NCI-H748 treated with DMSO at 0.1 percent for 48 hours (cell line): ENCODE results near the gene MAPKAPK5.
"Not testable (repeated sequence)": the region's sequence is repeated elsewhere in the genome, so short reads cannot be mapped to it uniquely, and the experiment has no call there.

ENCODE experiments used
- DNase-seq: peaks from one replicate; lab custom pipeline; 2025; lab: John Stamatoyannopoulos, UW

Gene MAPKAPK5

DNA sequence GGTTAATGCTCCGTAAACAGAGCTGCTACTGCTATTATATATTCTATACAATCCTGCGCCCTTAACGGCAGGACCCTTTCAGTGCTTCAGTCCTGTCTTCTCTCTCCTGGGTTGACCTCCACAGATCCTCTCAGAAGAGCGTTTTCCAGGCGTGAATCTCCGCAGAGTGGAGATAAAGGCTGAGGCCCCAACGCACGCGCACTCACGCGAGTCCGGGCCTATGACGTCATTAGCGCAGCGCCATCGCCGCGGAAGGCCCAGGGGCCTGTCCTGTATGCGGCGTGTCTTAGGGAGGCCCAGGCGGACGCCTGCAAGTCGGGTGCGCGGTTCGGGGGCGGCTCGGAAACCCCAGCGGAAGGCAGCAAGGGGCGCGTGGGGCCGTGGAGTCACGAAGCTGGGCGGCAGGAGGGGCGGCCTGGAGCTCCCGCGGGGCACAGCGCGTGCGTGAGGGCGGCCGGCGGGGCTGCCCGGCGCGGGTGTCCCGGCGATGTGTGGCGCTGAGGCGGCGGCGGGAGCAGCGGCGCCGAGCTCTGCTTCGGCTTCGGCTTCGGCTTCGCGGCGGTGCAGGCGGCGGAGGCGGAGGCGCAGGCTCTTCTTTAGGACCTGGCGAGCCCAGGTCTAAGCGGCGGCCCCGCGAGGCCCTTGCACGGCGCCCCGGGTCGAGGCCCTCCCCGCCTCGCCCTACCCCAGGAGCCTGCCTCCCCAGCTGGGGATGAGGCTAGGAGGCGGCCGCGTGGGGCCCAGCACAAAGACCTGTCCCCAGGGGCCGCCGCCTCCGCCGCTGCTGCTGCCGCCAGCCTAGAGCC is at the start of gene MAPKAPK5:
Gene MAPKAPK5 (plus strand): TSS at position 479 of the 806 bp plus-strand sequence. CDS start 506 bp downstream, outside the sequence.
- DNase-seq: peak; percentile 84

DNA sequence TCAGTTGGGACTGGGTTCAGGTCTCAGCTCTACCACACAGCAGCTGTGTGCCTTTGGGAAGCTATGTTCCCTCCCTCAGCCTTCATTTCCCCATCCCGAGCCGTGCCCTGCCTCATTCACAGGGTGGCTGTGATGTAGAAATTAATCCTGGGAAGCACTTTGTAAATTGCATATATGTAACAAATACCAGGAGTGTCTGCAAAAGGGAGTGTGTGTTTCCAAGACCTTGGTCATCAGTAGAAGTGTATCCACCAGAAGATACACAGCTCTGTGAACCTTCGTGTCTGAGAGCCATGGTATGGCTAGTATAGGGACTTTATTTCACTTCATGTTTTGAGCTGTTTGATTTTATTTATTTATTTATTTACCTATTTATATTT is 49.2 kb upstream of the MAPKAPK5 start:
- no peak for DNase-seq

GRCh38 chr12:111798182-111798581 is 43.8 kb upstream of the MAPKAPK5 start:
- no peak for DNase-seq

- DNase-seq: no peak
Observed at GRCh38 chr12:111799758-111800157, 42.3 kb upstream of the MAPKAPK5 start.

DNA sequence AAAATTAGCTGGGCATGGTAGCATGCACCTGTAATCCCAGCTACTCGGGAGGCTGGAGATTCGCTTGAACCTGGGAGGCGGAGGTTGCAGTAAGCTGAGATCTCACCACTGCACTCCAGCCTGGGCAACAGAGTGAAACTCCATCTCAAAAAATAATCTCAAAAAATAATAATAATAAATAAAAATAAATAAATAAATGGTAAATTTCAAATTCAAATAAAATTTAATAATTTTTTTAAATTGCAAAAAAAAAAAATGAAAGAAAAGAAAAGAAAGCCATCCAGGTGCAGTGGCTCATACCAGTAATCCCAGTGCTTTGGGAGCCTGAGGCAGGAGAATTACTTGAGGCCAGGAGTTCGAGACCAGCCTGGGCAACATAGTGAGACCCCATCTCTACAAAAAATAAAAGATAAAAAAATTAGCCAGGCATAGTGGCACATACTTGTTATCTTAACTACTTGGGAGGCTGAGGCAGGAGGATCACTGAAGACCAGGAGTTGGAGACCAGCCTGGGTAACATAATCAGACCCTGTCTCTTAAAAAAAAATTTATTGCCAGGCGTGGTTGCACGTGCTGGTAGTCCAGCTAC is 38.9 kb upstream of the MAPKAPK5 start:
- no peak for DNase-seq

- no peak for DNase-seq
Observed at GRCh38 chr12:111803851-111804250, 38.2 kb upstream of the MAPKAPK5 start.

DNA sequence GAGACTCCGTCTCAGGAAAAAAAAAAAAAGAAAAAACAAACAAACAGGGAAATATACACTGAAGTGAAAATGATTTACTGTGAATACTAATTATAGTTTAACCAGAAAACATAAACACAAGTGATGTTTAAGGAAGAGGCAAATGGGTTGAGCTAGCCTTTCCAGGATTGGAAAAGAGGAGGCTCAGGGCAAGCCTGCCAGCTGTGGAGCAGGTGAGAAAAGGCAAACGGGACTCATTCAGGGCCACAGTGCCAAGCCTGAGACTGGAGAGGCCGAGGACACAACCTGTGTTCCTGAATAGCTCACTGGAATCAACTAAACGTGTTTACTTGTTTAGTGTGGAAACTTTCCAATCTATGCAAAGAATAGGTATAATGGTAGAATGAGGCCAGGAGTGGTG is 35.7 kb upstream of the MAPKAPK5 start:
- no peak for DNase-seq

- DNase-seq: no peak
Observed at GRCh38 chr12:111807232-111807631, 34.8 kb upstream of the MAPKAPK5 start.

DNA sequence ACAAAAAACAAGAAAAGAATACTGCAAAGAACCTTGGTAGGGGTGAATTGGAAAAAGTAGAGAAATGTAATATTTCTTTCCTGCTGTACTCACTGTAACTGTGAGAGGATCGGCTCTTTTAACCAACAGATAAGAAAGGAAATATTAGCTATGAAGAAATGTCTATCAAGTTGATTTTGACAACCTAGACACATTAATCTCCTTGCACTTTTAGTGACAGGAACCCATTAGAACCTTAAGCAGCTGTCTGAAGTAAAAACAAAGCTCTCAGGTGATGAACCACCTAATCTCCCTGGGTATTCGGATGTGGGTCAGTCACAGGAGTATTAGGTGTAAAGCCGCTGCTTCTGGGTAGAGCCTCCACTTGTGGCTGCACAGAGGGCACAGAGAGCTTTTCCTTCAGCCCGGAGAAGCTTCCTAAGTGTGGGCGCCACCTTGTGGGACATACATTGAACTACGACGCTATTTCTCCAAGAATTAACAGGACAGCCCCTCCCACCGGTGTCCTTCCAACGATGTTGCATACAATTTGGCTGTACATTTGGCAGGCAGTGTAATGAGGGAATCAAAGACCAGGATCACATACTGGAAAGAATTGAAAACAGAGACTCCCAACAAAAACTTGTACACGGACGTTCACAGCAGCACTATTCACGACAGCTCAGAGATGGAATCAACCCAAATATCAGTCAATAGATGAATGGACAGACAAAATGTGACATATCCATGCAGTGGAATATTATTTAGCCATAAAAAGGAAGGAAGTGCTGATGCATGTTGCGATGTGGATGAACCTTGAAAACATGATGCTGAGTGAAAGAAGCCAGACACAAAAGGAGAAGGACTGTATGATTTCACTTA is 28.9 kb upstream of the MAPKAPK5 start:
- peak; percentile 79 for DNase-seq

- DNase-seq: no peak
Observed at GRCh38 chr12:111816065-111816615, 25.9 kb upstream of the MAPKAPK5 start.

- DNase-seq: not testable (repeated sequence)
Observed at GRCh38 chr12:111816898-111817297, 25.1 kb upstream of the MAPKAPK5 start.

DNA sequence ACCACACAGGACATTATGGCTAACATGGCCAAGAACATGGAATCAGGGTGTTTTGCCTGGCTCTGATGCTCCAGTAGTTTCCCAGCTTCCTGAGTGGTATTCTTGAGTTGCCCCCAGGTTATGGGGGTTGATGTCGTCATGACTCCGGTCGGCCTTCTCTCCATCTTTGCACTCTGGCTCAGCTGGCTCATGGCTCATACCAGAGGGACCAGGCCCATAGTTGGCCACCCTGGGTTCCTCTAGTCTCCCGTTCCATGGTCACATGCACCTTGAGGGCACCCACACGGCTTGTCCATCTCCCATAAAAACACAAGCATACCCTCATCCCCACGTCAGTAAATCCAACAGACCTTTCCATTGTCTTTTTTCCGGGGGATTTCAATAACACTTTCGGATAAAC is 23.7 kb upstream of the MAPKAPK5 start:
- DNase-seq: no peak

- peak; percentile 87 for DNase-seq
Observed at GRCh38 chr12:111819191-111820158, 22.6 kb upstream of the MAPKAPK5 start.

- DNase-seq: not testable (repeated sequence)
Observed at GRCh38 chr12:111820828-111821227, 21.2 kb upstream of the MAPKAPK5 start.

- no peak for DNase-seq
Observed at GRCh38 chr12:111822886-111823285, 19.1 kb upstream of the MAPKAPK5 start.

GRCh38 chr12:111823891-111824290 is 18.1 kb upstream of the MAPKAPK5 start:
- no peak for DNase-seq

- not testable (repeated sequence) for DNase-seq
Observed at GRCh38 chr12:111824312-111824711, 17.7 kb upstream of the MAPKAPK5 start.

DNA sequence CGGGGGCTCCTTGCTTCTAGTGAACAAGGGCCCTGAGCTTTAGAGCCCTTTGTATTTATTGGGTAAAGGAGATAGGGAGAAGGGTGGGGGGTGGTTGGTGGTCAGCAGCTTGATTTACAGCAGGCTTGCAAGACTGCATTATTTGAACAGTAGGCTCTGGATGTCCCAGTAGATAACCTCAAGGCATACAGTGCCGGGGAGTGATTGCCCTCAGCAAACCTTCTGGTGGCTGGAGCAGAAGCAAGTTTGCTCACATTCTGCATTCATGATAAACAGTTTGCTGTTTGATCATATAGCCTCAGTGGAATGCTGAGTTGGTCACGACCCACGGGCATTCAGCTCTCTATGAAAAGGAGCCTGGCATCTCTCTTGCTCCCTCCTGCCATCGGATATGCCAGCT is 16.5 kb upstream of the MAPKAPK5 start:
- DNase-seq: no peak

DNA sequence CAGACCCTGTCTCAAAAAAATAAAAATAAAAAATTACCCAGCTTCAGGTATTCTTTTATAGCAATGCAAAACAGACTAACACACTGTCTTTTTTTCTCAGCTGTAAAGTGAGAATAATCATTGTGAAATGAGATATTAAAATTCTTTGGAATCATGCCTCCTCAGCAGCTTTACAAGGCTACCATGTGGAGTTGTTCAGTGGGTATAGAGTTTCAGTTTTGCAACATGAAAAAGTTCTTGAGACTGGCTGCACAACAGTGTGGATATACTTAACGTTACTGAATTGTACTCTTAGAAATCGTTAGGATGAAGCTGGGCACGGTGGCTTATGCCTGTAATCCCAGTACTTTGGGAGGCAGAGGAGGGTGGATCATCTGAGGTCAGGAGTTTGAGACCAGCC is 15.7 kb upstream of the MAPKAPK5 start:
- DNase-seq: no peak

DNA sequence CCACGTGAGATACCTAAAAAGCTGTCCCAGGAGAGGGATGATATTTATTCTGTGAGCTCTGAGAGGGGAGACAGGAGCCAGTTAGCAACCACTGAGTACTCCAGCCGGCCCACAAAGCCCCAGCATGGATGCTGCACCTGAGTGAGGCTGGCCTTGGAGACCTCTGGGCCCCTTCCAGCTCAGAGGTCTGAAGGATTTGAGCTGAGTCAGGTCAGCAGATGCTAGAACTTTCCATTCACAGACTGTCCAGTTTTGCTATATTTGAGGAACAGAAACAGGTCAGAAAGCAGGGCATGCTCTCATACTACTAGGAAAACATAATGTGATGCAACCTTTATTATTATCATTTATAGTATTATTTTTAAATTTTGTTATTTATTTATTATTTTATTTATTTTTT is 15.0 kb upstream of the MAPKAPK5 start:
- DNase-seq: no peak

- DNase-seq: no peak
Observed at GRCh38 chr12:111827907-111828306, 14.1 kb upstream of the MAPKAPK5 start.
